Ecto neural progenitor cell (in vitro differentiated cells): ENCODE data around the gene TMEM59.
"Not testable (repeated sequence)": the region's sequence is repeated elsewhere in the genome, so short reads cannot be mapped to it uniquely, and the experiment has no call there.

Experiments used
- DNase-seq: peaks from one replicate; pipeline ENCODE4 v3.0.0-alpha.2; 2018; ENCODE audit warnings: low spot score

The TMEM59 gene

DNA sequence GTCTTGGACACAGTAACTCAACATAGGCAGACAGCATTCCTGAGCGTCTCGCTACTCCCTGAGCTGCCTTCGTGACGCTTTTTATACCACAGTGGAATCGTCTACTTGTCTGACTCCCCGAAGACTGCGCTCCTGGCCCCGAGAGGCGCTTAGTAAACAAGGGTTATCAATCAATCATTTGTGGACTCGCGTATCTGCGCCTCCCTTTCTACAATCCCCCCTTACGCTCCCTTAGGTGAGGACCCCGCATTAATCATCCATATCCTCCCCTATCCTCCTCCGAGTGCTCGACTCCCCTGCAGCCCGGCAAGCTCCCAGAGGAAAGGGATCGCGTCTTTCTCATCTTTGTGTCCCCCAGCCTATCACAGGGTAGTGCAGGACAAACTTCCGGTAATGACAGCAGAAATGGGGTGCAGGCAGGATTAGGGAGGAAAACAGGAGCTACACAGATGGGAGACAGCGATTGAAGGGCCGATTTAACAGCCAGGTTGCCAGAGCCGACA is 522 bp downstream of the TMEM59 start:
- peak; percentile 61 for DNase-seq

DNA sequence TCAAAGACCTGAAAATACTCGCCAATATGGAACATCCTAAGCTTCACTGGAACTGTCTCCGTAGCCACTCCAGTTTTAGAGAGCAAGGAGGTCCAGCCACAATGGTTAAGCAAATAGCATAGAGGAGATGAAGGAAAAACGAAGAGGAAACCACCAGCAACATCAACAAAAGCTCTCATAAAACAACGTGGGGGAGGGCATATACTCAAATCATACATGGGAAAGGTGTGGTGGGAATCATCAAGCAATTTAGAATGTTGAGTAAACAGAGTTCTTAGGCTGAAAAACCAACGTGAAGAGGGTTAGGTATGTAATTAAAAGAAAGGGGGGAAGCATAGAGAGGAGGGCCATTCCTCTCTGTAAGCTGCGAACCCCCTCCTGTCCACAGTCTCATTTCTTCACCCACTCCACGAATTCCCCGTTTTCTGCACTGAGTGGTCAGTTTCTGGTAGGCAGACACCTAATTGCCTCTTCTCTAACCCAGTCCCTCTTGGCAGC is 1.0 kb downstream of the TMEM59 start:
- no peak for DNase-seq

DNA sequence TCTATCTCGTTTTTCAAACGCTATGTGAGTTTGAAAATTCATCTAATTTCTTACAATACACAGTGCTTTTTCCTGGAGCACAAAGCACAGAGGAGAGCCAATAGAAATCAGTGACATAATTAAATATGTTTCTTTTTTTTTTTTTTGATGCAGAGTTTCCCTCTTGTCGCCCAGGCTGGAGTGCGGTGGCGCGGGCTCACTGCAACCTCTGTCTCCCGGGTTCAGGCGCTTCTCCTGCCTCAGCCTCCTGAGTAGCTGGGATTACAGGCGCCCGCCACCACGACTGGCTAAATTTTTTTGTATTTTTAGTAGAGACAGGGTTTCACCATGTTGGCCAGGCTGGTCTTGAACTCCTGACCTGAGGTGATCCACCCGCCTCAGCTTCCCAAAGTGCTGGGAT is 2.6 kb downstream of the TMEM59 start:
- DNase-seq = not testable (repeated sequence)

DNA sequence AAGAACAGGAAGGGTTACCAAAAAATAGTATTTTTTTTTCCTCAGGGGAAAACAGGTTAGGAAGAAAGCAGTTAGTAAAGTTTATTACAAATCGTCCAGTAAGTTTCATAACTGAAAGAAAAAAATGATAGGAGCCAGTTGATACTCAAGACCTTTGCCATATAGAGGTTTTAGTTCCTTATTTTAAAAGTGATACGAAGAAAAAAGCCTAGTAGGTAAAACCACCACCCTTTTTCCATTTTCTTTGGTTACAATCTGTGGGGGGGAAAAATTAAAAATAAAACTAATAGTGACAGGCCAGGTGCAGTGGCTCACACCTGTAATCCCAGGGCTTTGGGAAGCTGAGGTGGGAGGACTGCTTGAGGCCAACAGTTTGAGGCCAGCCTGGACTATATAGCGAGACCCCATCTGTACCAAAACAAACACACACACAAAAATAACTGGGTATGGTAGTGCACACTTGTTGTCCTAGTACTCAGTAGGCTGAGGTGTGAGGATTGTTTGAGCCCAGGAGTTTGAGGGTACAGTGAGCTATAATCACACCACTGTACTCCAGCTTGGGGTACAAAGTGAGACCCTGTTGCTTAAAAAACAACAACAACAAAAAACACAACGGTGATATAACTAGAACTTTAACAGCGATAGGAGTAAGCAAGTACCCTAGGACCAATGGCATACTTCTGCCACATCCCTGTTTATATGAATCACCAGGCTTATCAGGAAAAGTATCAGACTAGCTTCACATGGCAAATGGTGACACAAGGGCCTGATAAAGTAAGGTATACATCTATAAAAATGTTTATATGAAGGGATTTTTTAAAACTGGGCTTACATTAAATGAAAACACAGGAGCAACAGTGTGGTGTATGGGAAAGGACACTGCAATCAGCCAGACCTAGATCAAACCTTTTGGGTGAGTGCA is 5.4 kb downstream of the TMEM59 start:
- no peak for DNase-seq

DNA sequence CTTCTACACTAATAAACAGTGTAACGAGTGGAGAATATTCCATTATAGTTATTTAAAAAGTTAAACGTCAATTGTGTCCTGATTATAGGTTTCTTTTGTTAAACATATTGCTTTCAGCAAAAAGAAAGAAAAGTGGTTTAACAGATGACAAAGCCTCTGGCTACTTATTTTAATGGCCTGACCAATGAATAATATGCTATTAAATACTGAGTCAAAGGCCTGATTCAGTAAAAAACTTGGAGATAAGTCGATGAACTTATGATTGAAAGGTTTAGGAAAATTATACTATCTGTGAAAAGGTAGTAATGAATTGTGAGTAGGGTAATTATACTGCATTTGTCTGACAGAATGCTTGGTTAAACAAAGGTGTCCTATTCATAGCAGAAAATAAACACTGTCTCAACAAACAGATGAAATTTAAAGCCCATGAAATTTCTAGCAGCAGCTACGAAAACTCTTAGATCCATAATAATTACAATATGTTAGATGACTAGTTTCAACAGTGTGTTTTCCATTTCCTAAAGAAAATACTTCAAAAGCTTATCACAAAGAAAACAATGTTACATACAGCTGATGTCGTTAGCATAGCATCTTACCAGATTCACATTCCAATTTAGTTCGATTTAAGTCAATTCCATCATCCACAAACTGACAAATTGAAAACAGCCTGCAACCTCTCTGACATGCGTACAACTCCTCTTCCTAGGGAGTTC is 6.2 kb downstream of the TMEM59 start:
- DNase-seq = no peak

DNA sequence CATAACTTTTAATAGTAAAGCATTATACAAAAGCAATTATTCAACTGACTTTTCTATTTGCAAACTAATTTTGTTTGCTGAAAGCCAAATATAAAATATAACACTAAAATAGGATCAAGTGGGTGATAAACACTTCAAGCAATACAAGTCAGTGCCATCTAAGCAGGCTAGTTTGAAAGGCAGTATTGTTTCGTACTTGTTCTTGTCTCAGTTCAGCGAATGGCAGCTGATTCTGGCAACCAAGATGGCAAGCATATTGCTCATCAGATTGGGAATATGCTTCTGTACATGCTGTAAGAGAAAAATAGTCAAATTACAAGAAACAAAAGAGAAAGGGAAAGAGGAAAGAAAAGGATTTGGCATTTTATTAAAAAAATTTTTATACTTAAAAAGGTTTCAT is 7.5 kb downstream of the TMEM59 start:
- DNase-seq = no peak

DNA sequence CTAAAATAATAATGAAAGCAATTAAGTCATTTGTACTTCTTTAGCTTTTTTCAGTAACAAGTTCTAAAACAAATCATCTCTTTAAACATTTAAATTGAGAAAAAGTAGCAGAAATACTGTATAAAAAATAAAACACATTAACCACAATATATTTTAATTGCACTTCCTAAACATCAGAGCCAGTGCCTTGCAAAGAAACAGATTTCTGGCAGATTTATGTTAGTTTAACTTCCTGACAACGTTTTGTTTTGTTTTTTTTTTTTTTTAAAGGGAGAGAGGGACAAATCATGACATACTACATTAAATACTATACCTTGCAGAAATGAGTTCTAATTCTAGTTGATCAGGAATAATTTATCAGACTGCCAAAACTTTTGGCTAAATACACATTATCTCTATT is 11.2 kb downstream of the TMEM59 start:
- no peak for DNase-seq

DNA sequence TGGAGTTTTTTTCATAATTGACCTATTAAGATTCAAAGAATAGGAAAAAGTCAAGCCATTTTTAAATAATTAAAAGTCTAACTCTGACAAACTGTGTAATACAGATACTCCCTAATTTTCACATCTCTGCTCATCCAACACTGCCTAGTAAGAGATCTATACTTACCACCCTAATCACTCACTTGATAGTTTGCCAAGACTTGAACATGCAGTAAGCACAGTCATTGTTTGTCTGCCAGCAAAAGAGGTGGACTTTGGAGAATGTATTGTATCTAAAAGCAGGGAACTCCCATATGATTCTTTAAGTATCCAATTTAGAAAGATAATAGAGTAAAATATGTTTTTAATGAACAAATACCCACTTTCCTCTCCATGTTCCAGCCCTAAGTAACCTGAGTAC is 15.5 kb downstream of the TMEM59 start:
- DNase-seq = no peak

DNA sequence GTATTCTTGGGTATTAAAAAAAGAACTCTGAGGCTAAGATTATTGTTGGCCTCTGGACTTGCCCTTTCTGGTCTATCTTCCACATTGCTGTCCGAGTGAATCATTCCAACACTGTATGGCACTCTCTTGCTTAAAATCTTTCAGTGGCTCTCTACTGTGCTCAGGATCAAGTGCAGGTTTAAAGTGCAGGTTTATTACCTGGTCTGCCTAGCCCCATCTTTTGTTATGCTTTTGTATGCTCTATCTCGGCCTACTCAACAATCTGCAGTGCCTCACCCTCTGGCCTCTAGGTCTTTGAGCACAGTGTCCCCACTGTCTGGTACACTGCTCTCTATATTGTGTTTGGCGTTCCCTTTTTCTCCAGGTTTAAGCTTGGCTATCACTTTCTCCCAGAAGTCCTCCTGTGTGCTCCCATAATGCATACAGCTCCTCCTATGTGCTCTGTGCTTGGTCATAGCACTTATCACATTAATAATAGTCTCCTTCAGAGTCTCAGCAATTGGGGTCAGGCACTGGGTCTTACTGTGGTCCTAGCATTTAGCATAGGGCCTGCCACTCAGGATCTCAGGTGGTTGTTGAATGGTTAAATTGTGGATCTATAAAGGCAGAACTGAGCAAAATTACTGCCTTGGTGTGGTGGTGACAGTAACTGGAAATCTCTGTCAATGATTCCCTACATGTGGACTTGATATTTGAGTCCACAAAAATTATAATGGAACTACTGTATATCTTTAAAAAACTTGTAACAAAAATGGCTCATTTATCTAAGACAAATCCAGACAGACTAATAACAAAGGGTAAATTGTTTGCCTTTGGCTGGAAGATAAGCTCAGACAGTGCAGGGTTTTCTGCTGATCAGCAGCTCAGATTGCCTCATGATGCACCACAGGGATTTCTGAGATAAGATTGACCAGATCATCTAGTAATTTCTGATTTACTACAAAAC is 24.4 kb downstream of the TMEM59 start:
- DNase-seq = no peak

DNA sequence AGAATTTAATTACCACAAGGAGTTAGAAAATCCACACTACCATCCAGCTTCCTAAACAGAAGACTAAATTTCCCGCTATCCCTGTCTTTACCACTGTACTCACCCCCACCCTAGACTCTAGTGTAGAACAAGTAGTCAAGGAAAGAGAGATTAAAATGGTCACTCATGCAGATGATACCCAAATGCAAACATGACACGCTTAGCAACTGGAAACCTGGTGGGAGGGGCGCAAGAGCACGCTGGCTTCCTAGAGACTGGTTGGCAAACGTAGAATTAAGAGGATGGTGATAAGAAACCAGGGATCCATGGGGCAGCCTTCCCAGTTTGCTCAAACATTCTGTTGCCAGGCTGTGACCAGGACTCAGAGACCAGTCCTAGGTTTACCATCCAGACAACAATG is 25.2 kb downstream of the TMEM59 start:
- DNase-seq = no peak

DNA sequence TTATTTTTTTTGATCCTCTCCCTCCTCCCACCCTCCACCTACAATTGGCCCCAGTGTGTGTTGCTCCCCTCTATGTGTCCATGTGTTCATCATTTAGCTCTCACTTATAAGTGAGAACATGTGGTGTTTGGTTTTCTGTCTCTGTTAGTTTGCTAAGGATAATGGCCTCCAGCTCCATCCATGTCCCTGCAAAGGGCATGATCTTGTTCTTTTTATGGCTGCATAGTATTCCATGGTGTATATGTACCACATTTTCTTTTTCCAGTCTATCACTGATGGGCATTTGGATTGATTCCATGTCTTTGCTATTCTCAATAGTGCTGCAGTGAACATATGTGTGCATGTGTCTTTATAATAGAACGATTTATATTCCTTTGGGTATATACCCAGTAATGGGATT is 28.2 kb downstream of the TMEM59 start:
- DNase-seq = not testable (repeated sequence)

DNA sequence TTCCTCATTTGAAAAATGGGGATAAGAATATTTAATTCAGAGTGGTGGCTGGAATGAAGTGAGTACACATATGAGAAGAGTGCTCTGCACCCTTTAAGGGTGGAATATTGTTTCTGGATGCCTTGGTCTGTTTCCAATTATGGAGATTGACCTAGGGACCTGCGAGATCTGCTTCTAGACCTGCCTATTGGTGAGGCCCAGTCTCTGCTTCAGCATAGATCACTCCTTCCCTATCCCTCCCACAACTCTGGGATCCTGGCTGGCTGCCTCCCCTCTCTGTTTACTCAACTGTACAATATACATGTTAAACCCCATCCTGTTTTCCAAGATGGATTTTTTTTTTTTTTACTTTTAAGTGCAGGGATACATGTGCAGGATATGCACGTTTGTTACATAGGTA is 28.6 kb downstream of the TMEM59 start:
- DNase-seq = no peak

DNA sequence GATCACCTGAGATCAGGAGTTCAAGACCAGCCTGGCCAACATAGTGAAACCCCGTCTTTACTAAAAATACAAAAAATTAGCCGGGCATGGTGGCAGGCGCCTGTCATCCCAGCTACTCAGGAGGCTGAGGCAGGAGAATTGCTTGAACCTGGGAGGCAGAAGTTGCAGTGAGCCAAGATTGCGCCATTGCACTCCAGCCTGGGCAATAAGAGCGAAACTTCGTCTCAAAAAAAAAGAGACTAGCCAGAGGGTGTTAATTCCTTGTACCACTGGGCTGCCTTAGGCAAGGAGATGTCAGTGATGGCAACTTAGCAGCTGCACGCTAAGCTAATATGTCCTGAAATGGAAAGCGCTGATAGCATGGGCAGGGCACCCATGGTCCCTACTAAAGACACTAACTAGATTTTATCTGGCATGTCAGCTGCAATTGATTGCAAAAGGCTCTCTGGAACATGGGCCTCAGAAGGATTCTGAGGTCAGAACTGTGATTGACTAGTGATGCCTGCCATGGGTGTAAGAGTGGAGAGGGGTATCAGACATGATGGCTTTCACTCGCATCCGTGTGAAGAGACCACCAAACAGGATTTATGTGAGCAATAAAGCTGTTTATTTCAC is 33.3 kb downstream of the TMEM59 start:
- not testable (repeated sequence) for DNase-seq

DNA sequence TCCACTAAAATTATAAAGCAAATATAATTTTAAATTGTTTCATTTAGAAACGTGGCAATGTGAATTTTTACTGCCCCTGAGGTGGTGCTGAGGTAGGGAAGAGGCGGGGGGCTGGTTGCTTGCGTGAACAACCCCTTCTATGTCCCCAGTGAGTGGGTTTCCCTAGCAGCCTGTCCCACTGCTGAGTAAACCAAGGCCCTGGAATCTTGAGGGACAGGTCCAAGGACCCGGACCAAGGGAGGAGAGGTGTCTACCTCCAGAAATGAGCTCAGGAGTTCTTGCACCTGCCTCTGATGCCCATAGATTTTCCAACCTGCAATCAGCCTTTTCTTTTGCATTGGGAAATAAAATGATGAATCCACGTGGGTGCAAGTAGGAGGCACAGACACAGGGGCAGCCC is 34.4 kb downstream of the TMEM59 start:
- DNase-seq = no peak

DNA sequence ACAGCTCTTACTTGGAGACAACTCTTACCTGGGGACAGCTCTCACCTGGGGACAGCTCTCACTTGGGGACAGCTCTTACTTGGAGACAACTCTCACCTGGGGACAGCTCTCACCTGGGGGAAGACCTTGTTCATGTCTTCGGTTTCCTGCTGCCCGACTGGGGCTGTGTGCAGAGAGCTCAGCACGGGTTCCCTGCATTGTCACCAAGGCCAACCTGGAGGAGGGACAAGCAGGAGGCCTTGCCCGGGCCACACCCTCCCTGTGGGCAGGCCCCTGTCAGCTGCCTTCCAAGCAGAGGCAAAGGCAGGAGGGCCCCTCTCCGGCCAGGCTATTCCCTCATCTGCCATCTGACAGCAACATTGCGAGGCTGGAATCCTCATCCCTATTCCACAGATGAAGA is 35.0 kb downstream of the TMEM59 start, which contains the start of gene LDLRAD1:
Gene LDLRAD1 (minus strand): TSS at position 208 of the 400 bp plus-strand sequence. CDS start 74 bp downstream, at position 134.
- DNase-seq = no peak

DNA sequence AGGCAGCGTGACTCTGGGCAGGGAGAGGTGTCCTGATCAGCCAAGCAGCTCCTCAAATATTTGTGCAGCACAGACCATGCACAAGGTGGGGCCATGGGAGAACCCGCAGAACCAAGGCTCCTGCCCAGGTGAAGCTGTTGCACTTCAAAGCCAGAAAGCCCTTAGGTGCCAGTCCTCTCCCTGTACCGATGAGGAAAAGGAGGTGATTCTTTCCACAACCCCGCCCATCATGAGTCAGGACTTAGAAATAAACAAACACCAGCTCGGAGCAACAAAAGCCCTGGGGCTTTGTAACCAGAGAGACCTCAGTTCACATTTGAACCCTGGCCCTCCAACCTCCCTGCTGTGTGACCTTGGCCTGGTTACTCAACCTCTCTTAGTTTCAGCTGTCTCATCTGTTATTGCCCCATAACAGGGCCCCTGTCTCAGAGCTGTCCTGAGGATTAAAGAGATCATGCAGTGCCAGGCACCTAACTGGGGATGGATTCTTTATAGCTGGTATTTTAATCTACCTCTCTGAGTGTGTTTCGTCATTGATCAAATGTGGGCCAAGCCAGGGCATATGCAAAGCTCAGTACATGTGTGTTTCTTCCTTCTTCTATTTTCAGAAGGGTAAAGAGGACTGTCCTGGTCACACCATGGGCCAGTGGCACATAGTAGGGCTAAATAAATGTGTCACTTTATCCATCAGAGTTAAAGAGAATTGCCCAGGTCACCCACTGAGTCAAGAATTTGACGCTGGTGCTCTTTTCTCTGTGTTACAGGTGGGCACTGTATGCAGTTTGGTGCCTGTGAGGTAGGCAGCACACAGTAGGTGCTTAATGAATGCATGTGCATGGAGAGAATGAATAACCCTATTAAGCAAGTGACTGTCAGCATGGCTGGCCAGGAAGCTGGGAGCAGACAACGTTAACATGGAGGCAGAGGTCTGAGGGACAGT is 36.4 kb downstream of the TMEM59 start:
- DNase-seq = no peak

DNA sequence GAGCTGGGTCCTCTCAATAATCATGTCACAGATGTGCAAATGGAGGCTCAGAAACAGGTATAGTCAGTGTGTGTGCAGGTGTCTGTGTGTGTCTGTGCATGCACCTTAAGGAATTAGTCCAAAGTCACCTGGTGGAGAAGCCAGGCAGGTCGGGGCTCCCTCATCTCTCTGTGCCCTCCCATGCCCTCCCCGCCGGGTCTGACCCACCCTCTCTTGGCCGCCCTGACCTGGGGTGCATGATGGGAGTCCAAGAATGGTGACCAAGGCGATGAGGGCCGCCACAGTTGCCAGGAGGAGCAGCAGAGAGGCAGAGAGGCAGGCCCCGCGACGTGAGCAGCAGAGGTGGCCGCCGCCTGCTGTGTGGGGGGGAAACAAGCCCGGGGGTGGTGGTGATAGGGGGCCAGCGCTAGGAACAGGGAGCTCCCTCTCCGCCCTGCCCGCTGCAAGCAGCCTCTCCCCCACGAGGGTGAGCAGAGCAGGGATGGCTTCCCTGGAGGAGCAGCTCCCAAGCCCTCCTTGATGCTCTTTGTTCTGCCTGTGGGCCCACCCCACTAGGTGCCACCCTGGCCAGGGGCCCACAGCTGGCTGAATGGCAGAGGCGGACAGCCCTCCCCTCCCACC is 38.9 kb downstream of the TMEM59 start:
- DNase-seq = no peak

DNA sequence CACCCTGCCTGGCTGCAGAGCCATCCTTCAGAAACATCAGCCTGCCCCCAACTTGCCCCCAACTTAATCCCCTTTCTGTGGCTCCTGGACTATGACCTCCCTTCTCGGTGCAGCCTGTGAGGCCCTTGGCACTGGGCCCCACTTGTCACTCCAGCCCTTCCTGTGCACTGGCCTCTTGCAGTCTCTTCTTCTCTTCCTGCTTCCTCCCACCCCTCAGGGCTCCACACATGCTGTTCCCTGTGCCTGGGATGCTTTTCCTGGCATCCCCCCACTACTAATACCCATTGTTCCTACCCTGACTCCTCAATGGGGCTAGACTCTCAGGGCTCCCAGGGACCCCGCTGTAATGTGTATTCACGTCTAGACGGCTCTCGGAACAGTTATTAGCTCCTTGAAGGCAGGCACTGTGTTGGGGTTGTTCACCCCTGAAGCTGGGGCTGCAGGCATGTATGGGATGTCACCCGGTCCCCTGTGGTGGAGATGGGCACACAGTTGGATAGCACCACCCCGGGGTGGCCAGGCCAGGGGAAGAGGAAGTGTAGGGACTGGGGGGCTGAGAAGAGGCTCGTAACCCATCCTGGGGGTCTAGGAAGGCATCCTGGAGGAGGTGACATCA is 39.5 kb downstream of the TMEM59 start:
- DNase-seq = no peak

DNA sequence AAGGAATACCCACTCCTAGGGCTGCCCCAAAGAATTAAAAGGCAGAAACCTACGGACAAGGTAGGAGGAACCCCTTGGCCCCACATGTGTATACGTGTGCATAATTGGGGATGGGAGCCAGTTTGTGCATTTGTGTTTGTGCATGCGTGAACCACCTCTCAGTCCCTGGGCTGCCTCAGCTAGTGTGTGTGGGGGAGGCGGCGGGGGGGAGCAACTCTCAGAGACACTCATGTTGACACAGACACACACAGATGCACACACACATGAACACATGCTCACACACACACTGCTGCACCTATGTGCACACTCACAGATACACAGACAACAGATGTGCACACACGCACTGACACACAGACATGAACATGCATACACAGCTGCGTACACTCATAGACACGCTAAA is 40.1 kb downstream of the TMEM59 start:
- no peak for DNase-seq
